ENCODE measurements around the gene RAPH1.

Gene RAPH1

GRCh38 chr2:203361495-203361894, 173.6 kb downstream of the RAPH1 start:
- no peak for DNase-seq (ENCODE audit: low read depth, low spot score)

- no peak for DNase-seq (ENCODE audit: low read depth, low spot score)
Observed at GRCh38 chr2:203360833-203361430, 174.2 kb downstream of the RAPH1 start.

- DNase-seq (ENCODE audit: low read depth, low spot score), result no peak
Observed at GRCh38 chr2:203359450-203359849, 175.7 kb downstream of the RAPH1 start.

DNA sequence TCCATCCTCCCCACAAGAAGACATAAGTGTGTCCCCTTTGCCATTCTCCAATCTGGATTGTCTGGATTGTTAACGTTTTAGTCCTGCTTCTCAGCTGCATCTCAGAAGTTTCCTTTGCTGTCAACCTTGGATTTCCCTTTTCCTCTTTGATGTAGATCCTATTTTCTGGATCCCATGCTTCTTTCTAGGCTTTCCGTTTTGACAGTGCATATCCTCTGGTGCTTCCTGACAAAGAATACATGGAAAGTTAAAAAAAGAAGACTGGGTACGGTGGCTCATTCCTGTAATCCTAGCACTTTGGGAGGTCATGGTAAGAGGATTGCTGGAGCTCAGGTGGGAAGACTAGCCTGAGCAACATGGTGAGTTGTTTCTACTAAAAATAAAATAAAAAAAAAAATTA, 180.1 kb downstream of the RAPH1 start:
- DNase-seq (ENCODE audit: low read depth, low spot score), result no peak

GRCh38 chr2:203352604-203353255, 182.4 kb downstream of the RAPH1 start:
- no peak for DNase-seq (ENCODE audit: low read depth, low spot score)

DNA sequence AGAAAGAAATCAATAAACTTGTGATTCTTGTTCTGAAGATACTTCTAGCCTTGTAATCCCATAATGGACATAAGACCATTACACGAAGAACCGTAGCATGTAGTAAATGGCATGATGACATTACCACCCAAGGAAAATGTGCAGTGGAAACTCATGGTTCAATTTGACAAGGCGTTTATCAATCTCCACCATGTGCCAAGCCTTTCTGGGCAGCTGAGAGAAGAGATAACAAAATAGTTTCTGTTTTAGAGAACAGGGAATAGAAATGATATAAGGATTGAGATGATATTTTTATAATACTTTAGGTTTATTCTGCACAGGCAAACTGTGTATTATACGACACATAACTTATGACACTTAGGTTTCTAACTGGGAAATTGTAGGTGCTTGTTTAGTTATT, 187.7 kb downstream of the RAPH1 start:
- DNase-seq (ENCODE audit: low read depth, low spot score), result no peak

DNA sequence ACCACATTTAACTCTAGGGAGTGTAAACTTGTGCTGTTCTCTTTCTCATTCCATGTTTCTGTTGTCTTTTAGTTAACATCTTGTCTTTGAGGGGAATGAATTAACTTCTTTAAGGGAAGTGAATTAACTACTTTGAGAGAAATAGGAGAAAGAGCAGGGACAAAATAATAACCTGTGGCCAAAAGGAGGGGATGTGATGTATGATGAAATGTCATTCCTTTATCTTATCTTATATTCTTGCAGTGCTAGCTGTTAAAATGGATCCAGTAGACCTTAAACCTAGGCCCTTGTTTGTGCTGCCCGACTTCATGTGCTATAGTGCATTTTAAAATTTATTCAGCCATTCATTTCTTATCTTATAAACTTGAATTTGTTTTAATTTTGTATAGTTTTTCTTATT, 188.5 kb downstream of the RAPH1 start:
- DNase-seq (ENCODE audit: low read depth, low spot score), result no peak

DNA sequence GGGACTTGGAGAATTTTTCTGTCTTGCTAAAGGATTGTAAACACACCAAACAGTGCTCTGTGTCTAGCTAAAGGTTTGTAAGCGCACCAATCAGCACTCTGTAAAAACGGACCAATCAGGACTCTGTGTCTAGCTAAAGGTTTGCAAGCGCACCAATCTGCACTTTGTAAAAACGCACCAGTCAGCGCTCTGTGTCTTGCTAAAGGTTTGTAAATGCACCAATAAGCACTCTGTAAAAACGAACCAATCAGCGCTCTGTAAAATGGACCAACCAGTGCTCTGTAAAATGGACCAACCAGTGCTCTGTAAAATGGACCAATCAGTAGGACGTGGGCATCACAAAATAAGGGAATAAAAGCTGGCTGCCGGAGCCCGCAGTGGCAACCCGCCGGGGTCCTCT, 190.4 kb downstream of the RAPH1 start:
- no peak for DNase-seq (ENCODE audit: low read depth, low spot score)

Measured in iPS DF 19.7 (cell line).